NCI-H1694 (cell line): ENCODE measurements around the gene TMEM167B.
"Not testable (repeated sequence)": the region's sequence is repeated elsewhere in the genome, so short reads cannot be mapped to it uniquely, and the experiment has no call there.

Source experiments
- DNase-seq: peaks from one replicate; lab custom pipeline; 2025; lab: John Stamatoyannopoulos, UW

TMEM167B gene

GRCh38 chr1:109090196-109091077 lies at the start of gene TMEM167B:
Gene TMEM167B, plus strand, starts transcription at chr1:109090764. Its CDS starts 109 bp downstream, at chr1:109090873.
- peak; percentile 90 for DNase-seq

GRCh38 chr1:109040989-109041620 lies 49.5 kb upstream of the TMEM167B start:
- peak; percentile 58 for DNase-seq

- peak; percentile 83 for DNase-seq
Measured at GRCh38 chr1:109041621-109042468, 48.7 kb upstream of the TMEM167B start, which contains the start of gene WDR47. Gene WDR47, minus strand, starts transcription at chr1:109042102. Its CDS starts 18,590 bp downstream, at chr1:109023512.

- DNase-seq, result no peak
Measured at GRCh38 chr1:109045595-109045994, 45.0 kb upstream of the TMEM167B start.

GRCh38 chr1:109046671-109047070 lies 43.9 kb upstream of the TMEM167B start:
- no peak for DNase-seq

- no peak for DNase-seq
Measured at GRCh38 chr1:109047339-109047738, 43.2 kb upstream of the TMEM167B start.

GRCh38 chr1:109048335-109048734 lies 42.2 kb upstream of the TMEM167B start:
- DNase-seq, result no peak

- no peak for DNase-seq
Measured at GRCh38 chr1:109050228-109050995, 40.2 kb upstream of the TMEM167B start.

- not testable (repeated sequence) for DNase-seq
Measured at GRCh38 chr1:109052145-109052544, 38.4 kb upstream of the TMEM167B start.

GRCh38 chr1:109056064-109056463 lies 34.5 kb upstream of the TMEM167B start:
- no peak for DNase-seq

- no peak for DNase-seq
Measured at GRCh38 chr1:109059026-109059425, 31.5 kb upstream of the TMEM167B start.

GRCh38 chr1:109060707-109061106 lies 29.9 kb upstream of the TMEM167B start:
- DNase-seq, result no peak

GRCh38 chr1:109061183-109061582 lies 29.4 kb upstream of the TMEM167B start:
- DNase-seq, result no peak

GRCh38 chr1:109065137-109065536 lies 25.4 kb upstream of the TMEM167B start:
- no peak for DNase-seq

- DNase-seq, result no peak
Measured at GRCh38 chr1:109067883-109068282, 22.7 kb upstream of the TMEM167B start.

- DNase-seq, result no peak
Measured at GRCh38 chr1:109069294-109069693, 21.3 kb upstream of the TMEM167B start.

GRCh38 chr1:109075531-109076490 lies 14.8 kb upstream of the TMEM167B start, which contains the start of gene TAF13:
Gene TAF13, minus strand, starts transcription at chr1:109076003. Its CDS starts 56 bp downstream, at chr1:109075947.
- peak; percentile 89 for DNase-seq

- no peak for DNase-seq
Measured at GRCh38 chr1:109078317-109078716, 12.2 kb upstream of the TMEM167B start.

- no peak for DNase-seq
Measured at GRCh38 chr1:109079240-109079622, 11.3 kb upstream of the TMEM167B start.

- DNase-seq, result no peak
Measured at GRCh38 chr1:109080441-109081082, 10.0 kb upstream of the TMEM167B start.
